Activated T-cell treated with anti-CD3 and anti-CD28 coated beads for 4 hours (primary cell): ENCODE measurements around the gene APOA5.

Experiments
- DNase-seq: peaks from one replicate; pipeline ENCODE4 v3.0.0-alpha.2; 2020

Gene APOA5

GRCh38 chr11:116796548-116796947 is 4.9 kb upstream of the APOA5 start:
- no peak for DNase-seq

- DNase-seq = no peak
These were observed 3.2 kb upstream of the APOA5 start for GRCh38 chr11:116794851-116795250.

- no peak for DNase-seq
These were observed 2.1 kb upstream of the APOA5 start for GRCh38 chr11:116793772-116794097.

GRCh38 chr11:116792869-116793771 is 1.4 kb upstream of the APOA5 start:
- no peak for DNase-seq

- no peak for DNase-seq
These were observed 627 bp upstream of the APOA5 start for GRCh38 chr11:116792144-116792868.

- peak; percentile 65 for DNase-seq
These were observed 472 bp downstream of the APOA5 start for GRCh38 chr11:116791002-116791812.

- no peak for DNase-seq
These were observed 1.3 kb downstream of the APOA5 start for GRCh38 chr11:116790167-116791001.

- no peak for DNase-seq
These were observed 2.7 kb downstream of the APOA5 start for GRCh38 chr11:116788975-116789374.

GRCh38 chr11:116788534-116788933 is 3.1 kb downstream of the APOA5 start:
- no peak for DNase-seq

GRCh38 chr11:116787786-116788486 is 3.7 kb downstream of the APOA5 start, which contains the start of gene ZPR1:
ZPR1 (minus strand) TSS chr11:116788023; CDS start chr11:116787990, 33 bp downstream.
- peak; percentile 79 for DNase-seq

GRCh38 chr11:116787436-116787785 is 4.3 kb downstream of the APOA5 start:
- no peak for DNase-seq

GRCh38 chr11:116786966-116787365 is 4.7 kb downstream of the APOA5 start:
- no peak for DNase-seq

GRCh38 chr11:116786326-116786725 is 5.4 kb downstream of the APOA5 start:
- no peak for DNase-seq

GRCh38 chr11:116782728-116783127 is 9.0 kb downstream of the APOA5 start:
- DNase-seq = no peak

GRCh38 chr11:116778556-116778955 is 13.1 kb downstream of the APOA5 start:
- DNase-seq = no peak

GRCh38 chr11:116777056-116777455 is 14.6 kb downstream of the APOA5 start:
- DNase-seq = no peak

- DNase-seq = no peak
These were observed 15.1 kb downstream of the APOA5 start for GRCh38 chr11:116776522-116776984.

- no peak for DNase-seq
These were observed 15.7 kb downstream of the APOA5 start for GRCh38 chr11:116775975-116776374.

- no peak for DNase-seq
These were observed 17.0 kb downstream of the APOA5 start for GRCh38 chr11:116774661-116775060.

- DNase-seq = no peak
These were observed 18.2 kb downstream of the APOA5 start for GRCh38 chr11:116773203-116774097.
